HepG2 (cell line): ENCODE measurements around the gene LMNA. TPM values are rescaled to one million over a fixed set of nuclear protein-coding genes. Genes with fewer than 3 reads are reported as not detected.

Source experiments
- GPBP1L1 ChIP-seq: sonication (generic); formaldehyde crosslinking; IDR thresholded peaks from 2 replicates; pipeline ENCODE4 v1.5.0; 2020; ENCODE audit warnings: mild to moderate bottlenecking, missing genetic modification reagents
- MATR3 ChIP-seq: sonication (generic); formaldehyde crosslinking; IDR thresholded peaks from 2 replicates; pipeline ENCODE4 v1.4.0; 2020; ENCODE audit warnings: missing genetic modification reagents
- MLLT10 ChIP-seq: sonication (generic); formaldehyde crosslinking; IDR thresholded peaks from 2 replicates; pipeline ENCODE4 v1.4.0; 2020; ENCODE audit warnings: missing genetic modification reagents
- NFAT5 ChIP-seq: sonication (generic); formaldehyde crosslinking; IDR thresholded peaks from 2 replicates; pipeline ENCODE4 v1.4.0; 2020; ENCODE audit warnings: missing genetic modification reagents
- POGK ChIP-seq: sonication (generic); formaldehyde crosslinking; conservative IDR thresholded peaks from 2 replicates; pipeline ENCODE4 v1.8.0; 2022; ENCODE audit warnings: mild to moderate bottlenecking, moderate library complexity, missing genetic modification reagents
- TAF15 ChIP-seq: fragments of 200-400 bp; formaldehyde crosslinking; IDR thresholded peaks from one replicate; pipeline ENCODE4 v1.6.1; 2018; ENCODE audit warnings: mild to moderate bottlenecking, low read depth, low read length; ENCODE audit not compliant: poor library complexity, severe bottlenecking
- TCF12 ChIP-seq, 2 experiments: fragments of 450-650 bp in 1 of 2; sonication (generic) in 1 of 2; formaldehyde crosslinking in 1 of 2; IDR thresholded peaks; 2 replicates each; pipeline versions ENCODE4 v1.6.1 to v1.8.0; 2017 to 2022; ENCODE audit warnings: antibody characterized with exemption in 1 of 2, mild to moderate bottlenecking in 1 of 2, missing genetic modification reagents in 1 of 2, moderate library complexity in 1 of 2
- ZBTB33 ChIP-seq: sonication (generic); formaldehyde crosslinking; IDR thresholded peaks from 2 replicates; pipeline ENCODE4 v1.4.0; 2020; ENCODE audit warnings: missing genetic modification reagents
- ZFP62 ChIP-seq: sonication (generic); formaldehyde crosslinking; IDR thresholded peaks from 2 replicates; pipeline ENCODE4 v1.4.0; 2020; ENCODE audit warnings: missing genetic modification reagents
- ZNF501 ChIP-seq: sonication (generic); formaldehyde crosslinking; IDR thresholded peaks from 2 replicates; pipeline ENCODE4 v1.5.1; 2020; ENCODE audit warnings: mild to moderate bottlenecking, moderate library complexity, missing genetic modification reagents
- ZNF577 ChIP-seq: sonication (generic); formaldehyde crosslinking; IDR thresholded peaks from 2 replicates; pipeline ENCODE4 v1.4.0; 2020; ENCODE audit warnings: mild to moderate bottlenecking, low read depth, missing genetic modification reagents, borderline replicate concordance
- ZNF704 ChIP-seq: sonication (generic); formaldehyde crosslinking; IDR thresholded peaks from 2 replicates; pipeline ENCODE4 v1.8.1; 2023; ENCODE audit warnings: mild to moderate bottlenecking, inconsistent platforms, moderate library complexity, missing genetic modification reagents, borderline replicate concordance
- ZUFSP ChIP-seq: sonication (generic); formaldehyde crosslinking; IDR thresholded peaks from 2 replicates; pipeline ENCODE4 v1.9.0; 2021; ENCODE audit warnings: missing genetic modification reagents, mild to moderate bottlenecking, borderline replicate concordance
- polyA plus RNA-seq, 8 experiments: library from polyadenylated mRNA; depleted of rRNA in 3 of 8; stranded (reverse) in 7 of 8; unstranded in 1 of 8; fragments of >200 nt; fragmentation: Illumina TruSeq in 4 of 8; extraction: Trizol in 4 of 8; gene quantifications; 2 replicates each; pipeline versions ENCODE4 v1.2.1 to v1.2.3, GENCODE V29; 2011 to 2016; ENCODE audit warnings: low read depth in 4 of 8, missing spikeins in 1 of 8, mixed read lengths in 1 of 8; ENCODE audit not compliant: insufficient read depth in 1 of 8
- total RNA-seq, 5 experiments: library from RNA; depleted of rRNA; stranded (reverse); fragments of >200 nt; fragmentation: Illumina TruSeq; extraction: Trizol; gene quantifications; 2 replicates each; pipeline ENCODE4 v1.2.3, GENCODE V29; 2016; ENCODE audit warnings: low read depth in 1 of 5

LMNA gene
- total and polyA plus RNA-seq, 2 of the 13 experiments (the other 11 are each of a cell fraction or from before 2014, with no cell fraction given), result 107 to 225 TPM

- TF ChIP-seq ZBTB33 (CRISPR knock-in tag), result no peak
- TF ChIP-seq TAF15, result no peak
- no peak for TF ChIP-seq GPBP1L1 (CRISPR knock-in tag)
- no peak for TF ChIP-seq ZFP62 (CRISPR knock-in tag)
- peak; percentile 81; the same call in 1 of the 2 replicates for TF ChIP-seq ZNF501
- TF ChIP-seq TCF12 (IDR thresholded peaks at IDR 0.05), result no peak
- TF ChIP-seq TCF12 (CRISPR knock-in tag; IDR thresholded peaks at IDR 0.05), result no peak; the same call in 1 of the 2 replicates
- no peak; the same call in 1 of the 2 replicates for TF ChIP-seq POGK (CRISPR knock-in tag)
- no peak; the same call in 1 of the 2 replicates for TF ChIP-seq NFAT5 (CRISPR knock-in tag)
- TF ChIP-seq ZNF577, result no peak
- TF ChIP-seq ZNF704 (CRISPR knock-in tag), result no peak; the same call in 1 of the 2 replicates
- no peak for TF ChIP-seq MATR3 (CRISPR knock-in tag)
- no peak for TF ChIP-seq ZUFSP (CRISPR knock-in tag)
- TF ChIP-seq MLLT10 (CRISPR knock-in tag), result no peak
These were observed 505 bp downstream of the LMNA start (continued) for GRCh38 chr1:156114919-156115513.
